ENCODE results near the gene PPFIA2.

DNA sequence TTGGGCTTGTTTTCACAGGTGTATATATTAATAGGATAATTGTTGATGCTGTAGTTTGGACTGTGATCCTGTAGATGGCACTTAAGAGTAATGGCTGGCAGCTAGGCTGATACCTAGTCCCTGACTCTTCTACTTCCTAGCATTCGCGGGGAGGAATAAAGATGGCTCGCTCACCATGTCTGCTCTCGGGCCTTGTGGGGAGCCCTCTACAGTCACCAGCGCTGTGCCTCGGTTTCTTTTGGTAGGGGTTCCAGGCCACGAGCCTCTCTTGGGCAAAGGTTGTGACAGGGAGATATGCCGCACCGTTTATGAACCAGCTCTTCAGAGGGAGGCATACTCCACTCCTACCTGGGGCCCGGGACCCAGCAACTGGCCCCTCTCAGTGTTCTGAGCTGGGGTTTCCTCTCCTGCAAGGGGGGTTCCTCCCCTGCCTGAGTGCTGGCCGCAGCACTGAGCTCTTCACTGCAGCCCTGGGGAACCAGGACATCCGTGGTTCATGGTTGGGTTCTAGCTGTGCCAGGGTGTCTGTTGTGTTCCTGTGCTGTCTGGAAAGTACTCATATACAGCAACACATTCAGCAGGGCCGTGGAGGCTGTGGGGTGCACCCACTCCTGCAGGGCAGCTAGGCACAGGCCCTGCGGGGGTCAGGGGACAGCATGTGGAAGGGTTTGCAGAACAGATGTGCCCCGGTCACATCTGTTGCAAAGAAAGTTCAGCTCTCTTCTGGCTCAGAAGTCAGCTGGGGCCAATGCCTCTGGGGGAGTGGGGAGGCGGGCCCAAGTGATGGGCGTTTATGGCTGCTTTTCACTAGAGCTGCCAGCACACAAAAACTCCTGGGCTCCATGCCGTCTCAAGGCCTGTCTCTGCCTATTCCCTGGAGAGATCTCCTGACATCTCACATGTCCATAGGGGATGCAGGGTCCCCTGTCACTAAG lies 147.9 kb downstream of the PPFIA2 start:
- TF ChIP-seq, protein P1, sequence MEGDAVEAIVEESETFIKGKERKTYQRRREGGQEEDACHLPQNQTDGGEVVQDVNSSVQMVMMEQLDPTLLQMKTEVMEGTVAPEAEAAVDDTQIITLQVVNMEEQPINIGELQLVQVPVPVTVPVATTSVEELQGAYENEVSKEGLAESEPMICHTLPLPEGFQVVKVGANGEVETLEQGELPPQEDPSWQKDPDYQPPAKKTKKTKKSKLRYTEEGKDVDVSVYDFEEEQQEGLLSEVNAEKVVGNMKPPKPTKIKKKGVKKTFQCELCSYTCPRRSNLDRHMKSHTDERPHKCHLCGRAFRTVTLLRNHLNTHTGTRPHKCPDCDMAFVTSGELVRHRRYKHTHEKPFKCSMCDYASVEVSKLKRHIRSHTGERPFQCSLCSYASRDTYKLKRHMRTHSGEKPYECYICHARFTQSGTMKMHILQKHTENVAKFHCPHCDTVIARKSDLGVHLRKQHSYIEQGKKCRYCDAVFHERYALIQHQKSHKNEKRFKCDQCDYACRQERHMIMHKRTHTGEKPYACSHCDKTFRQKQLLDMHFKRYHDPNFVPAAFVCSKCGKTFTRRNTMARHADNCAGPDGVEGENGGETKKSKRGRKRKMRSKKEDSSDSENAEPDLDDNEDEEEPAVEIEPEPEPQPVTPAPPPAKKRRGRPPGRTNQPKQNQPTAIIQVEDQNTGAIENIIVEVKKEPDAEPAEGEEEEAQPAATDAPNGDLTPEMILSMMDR (IDR thresholded peaks at IDR 0.05): no peak
- TF ChIP-seq POLR2AphosphoS5 (IDR thresholded peaks at IDR 0.05) (no peak), POLR2A (IDR thresholded peaks at IDR 0.05) (no peak), EP300 (IDR thresholded peaks at IDR 0.05) (no peak)
